NAMALWA (cell line): ENCODE data around the gene CHST9.

Experiments used
- DNase-seq: peaks from one replicate; pipeline ENCODE4 v3.0.0-alpha.2; 2015; ENCODE audit warnings: low spot score

CHST9 gene

GRCh38 chr18:26864658-26865057 is 320.4 kb downstream of the CHST9 start:
- no peak for DNase-seq

GRCh38 chr18:26863921-26864497 is 321.1 kb downstream of the CHST9 start:
- no peak for DNase-seq

GRCh38 chr18:26863122-26863879 is 321.8 kb downstream of the CHST9 start:
- no peak for DNase-seq

- no peak for DNase-seq
Observed at GRCh38 chr18:26862084-26862483, 323.0 kb downstream of the CHST9 start.
